Upper lobe of right lung (tissue), 1 donor: Measurements from ENCODE around the gene PLXNB2. TPM values are rescaled to one million over a fixed set of nuclear protein-coding genes. Genes with fewer than 3 reads are reported as not detected.

Experiments used
- ATAC-seq: fragments of 200-7000 bp; cut with Tn5 transposase; one replicate; pipeline ENCODE4 v1.9.1; 2020; ENCODE audit warnings: mild to moderate bottlenecking, moderate library complexity
- DNase-seq: peaks from one replicate; pipeline ENCODE4 v3.0.0-alpha.2; 2020
- H3K27ac ChIP-seq: fragments of 200-600 bp; one replicate; pipeline ENCODE4 v1.8.0; 2022
- H3K27me3 ChIP-seq: fragments of 200-600 bp; one replicate; pipeline ENCODE4 v1.8.0; 2022; ENCODE audit warnings: mild to moderate bottlenecking
- H3K36me3 ChIP-seq: fragments of 200-600 bp; one replicate; pipeline ENCODE4 v1.8.0; 2022
- H3K4me1 ChIP-seq: fragments of 200-600 bp; one replicate; pipeline ENCODE4 v1.8.0; 2022
- H3K4me3 ChIP-seq: fragments of 200-600 bp; one replicate; pipeline ENCODE4 v1.8.0; 2022; ENCODE audit warnings: mild to moderate bottlenecking
- H3K9me3 ChIP-seq: fragments of 200-600 bp; one replicate; pipeline ENCODE4 v1.8.0; 2022
- CTCF ChIP-seq: fragments of 200-600 bp; IDR thresholded peaks from one replicate; pipeline ENCODE4 v1.8.0; 2022; ENCODE audit warnings: antibody characterized with exemption
- intact Hi-C: fragments of 100-400 bp; cut with DNase I; formaldehyde crosslinking; loops from one replicate; pipeline ENCODE4 v1.11.0; 2022
- total RNA-seq: library from RNA; stranded (reverse); fragmentation: NEBNext Ultra II Directional; extraction: Animal tissue kit (Norgen Biotek cat#: 25700); gene quantifications from one replicate; pipeline ENCODE4 v1.2.1, GENCODE V29; 2021
- donor health status: DM: no; HTN: yes; CAD: no; lungs with severe emphysema.

Gene PLXNB2
- total RNA-seq, 1 donor from 2014 or later, result 308 TPM

GRCh38 chr22:50299785-50300619 lies 7.4 kb downstream of the PLXNB2 start:
- ATAC-seq (no peak), DNase-seq (no peak)
- Histone ChIP-seq H3K9me3 (no peaks in the 10 kb centered on the region), H3K27me3 (no peaks in the 10 kb centered on the region), H3K36me3 (no peaks in the 10 kb centered on the region), H3K4me3 (peak overlapping the region; percentile 44), H3K27ac (peak overlapping the region; percentile 63), H3K4me1 (peaks cover 85% of the 10 kb centered on the region)
- no peak for TF ChIP-seq CTCF
- intact Hi-C loops, result no loop called here

- Histone ChIP-seq H3K27ac (peak overlapping the region; percentile 63), H3K4me3 (peak overlapping the region; percentile 44), H3K27me3 (no peaks in the 10 kb centered on the region), H3K36me3 (no peaks in the 10 kb centered on the region), H3K4me1 (peaks cover 85% of the 10 kb centered on the region), H3K9me3 (no peaks in the 10 kb centered on the region)
- DNase-seq, result no peak
- ATAC-seq, result no peak
- TF ChIP-seq CTCF, result no peak
- intact Hi-C loops, result no loop called here
Observed at GRCh38 chr22:50298937-50299784, 8.3 kb downstream of the PLXNB2 start.

- no peak overlapping the region for H3K4me3 ChIP-seq
- H3K27ac ChIP-seq, result peak overlapping the region; percentile 63
- no peaks in the 10 kb centered on the region for H3K9me3 ChIP-seq
- H3K27me3 ChIP-seq, result no peaks in the 10 kb centered on the region
- DNase-seq (no peak), ATAC-seq (no peak)
- no peaks in the 10 kb centered on the region for H3K36me3 ChIP-seq
- H3K4me1 ChIP-seq, result peaks cover 85% of the 10 kb centered on the region
- no peak for TF ChIP-seq CTCF
- intact Hi-C loops, result no loop called here
Observed at GRCh38 chr22:50298266-50298637, 9.2 kb downstream of the PLXNB2 start.

- intact Hi-C loops, result no loop called here
- Histone ChIP-seq H3K27me3 (no peaks in the 10 kb centered on the region), H3K27ac (peak overlapping the region; percentile 70), H3K9me3 (no peaks in the 10 kb centered on the region), H3K4me3 (no peak overlapping the region), H3K4me1 (peaks cover 85% of the 10 kb centered on the region), H3K36me3 (no peaks in the 10 kb centered on the region)
- DNase-seq, result no peak
- no peak for TF ChIP-seq CTCF
- no peak for ATAC-seq
Observed at GRCh38 chr22:50297510-50298265, 9.8 kb downstream of the PLXNB2 start.

GRCh38 chr22:50296658-50297490 lies 10.6 kb downstream of the PLXNB2 start:
- TF ChIP-seq CTCF, result no peak
- DNase-seq (no peak), ATAC-seq (no peak)
- intact Hi-C loops, result no loop called here
- H3K27me3 ChIP-seq, result no peaks in the 10 kb centered on the region
- H3K27ac ChIP-seq, result peak overlapping the region; percentile 70
- H3K4me3 ChIP-seq, result no peak overlapping the region
- peaks cover 85% of the 10 kb centered on the region for H3K4me1 ChIP-seq
- H3K9me3 ChIP-seq, result no peaks in the 10 kb centered on the region
- H3K36me3 ChIP-seq, result no peaks in the 10 kb centered on the region
